ENCODE results near the gene CLP1. TPM values are rescaled to one million over a fixed set of nuclear protein-coding genes. Genes with fewer than 3 reads are reported as not detected.
A peak's percentile ranks its signal among the peaks of the same experiment; 100 is the strongest.

Gene CLP1
- polyA plus RNA-seq, 1 donor (not counting 4 experiments of a cell fraction or from before 2014, with no cell fraction given), result 25.0 TPM

DNA sequence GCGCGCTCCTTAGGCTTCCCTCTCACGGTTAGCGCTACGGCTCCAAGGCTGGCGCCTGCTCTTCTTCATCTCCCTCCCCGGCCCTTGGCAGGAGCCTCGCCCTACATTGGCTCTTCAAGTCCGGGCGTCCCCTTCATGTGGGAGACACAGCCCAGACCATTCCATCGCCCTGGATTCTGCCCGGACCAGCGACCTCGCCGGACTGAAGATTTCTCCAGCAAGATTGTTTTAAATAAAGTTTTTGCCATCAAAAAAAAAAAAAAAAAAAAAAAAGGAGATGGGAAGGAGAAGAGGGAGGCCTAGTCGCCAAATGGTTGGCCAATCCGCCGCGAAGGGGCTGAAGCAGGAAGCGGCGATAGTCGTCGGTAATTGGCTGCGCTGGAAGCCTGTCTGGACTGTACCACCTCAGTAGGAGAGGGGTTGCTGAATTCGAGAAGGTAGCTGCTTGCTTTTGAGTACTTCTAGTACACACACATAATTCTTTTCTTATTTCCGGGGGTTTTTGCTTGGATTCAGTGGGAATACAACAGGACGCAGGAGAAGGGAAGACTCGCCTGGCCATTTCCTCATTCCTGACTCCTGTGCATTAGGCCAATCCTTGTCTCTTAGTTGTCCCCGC, 9.7 kb downstream of the CLP1 start:
- peaks cover 3 to 4% of the 10 kb centered on the region in 2 experiments for H3K36me3 ChIP-seq (ENCODE audit: control insufficient read depth in 2 of 2, extremely low read depth in 1 of 2, insufficient read depth in 2 of 2, low read length in 2 of 2)
- no peak for TF ChIP-seq EZH2 (IDR thresholded peaks at IDR 0.05; ENCODE audit: low read length)
- TF ChIP-seq, protein P1, sequence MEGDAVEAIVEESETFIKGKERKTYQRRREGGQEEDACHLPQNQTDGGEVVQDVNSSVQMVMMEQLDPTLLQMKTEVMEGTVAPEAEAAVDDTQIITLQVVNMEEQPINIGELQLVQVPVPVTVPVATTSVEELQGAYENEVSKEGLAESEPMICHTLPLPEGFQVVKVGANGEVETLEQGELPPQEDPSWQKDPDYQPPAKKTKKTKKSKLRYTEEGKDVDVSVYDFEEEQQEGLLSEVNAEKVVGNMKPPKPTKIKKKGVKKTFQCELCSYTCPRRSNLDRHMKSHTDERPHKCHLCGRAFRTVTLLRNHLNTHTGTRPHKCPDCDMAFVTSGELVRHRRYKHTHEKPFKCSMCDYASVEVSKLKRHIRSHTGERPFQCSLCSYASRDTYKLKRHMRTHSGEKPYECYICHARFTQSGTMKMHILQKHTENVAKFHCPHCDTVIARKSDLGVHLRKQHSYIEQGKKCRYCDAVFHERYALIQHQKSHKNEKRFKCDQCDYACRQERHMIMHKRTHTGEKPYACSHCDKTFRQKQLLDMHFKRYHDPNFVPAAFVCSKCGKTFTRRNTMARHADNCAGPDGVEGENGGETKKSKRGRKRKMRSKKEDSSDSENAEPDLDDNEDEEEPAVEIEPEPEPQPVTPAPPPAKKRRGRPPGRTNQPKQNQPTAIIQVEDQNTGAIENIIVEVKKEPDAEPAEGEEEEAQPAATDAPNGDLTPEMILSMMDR (optimal IDR thresholded peaks at IDR 0.05 in 1 of 3, IDR thresholded peaks at IDR 0.05 in 1 of 3, conservative IDR thresholded peaks at IDR 0.05 in 1 of 3; ENCODE audit: extremely low read depth in 1 of 3, insufficient read depth in 2 of 3, low read length in 3 of 3), result no peak
- no peaks in the 10 kb centered on the region for H3K9me3 ChIP-seq (ENCODE audit: control insufficient read depth, low read depth, low read length)
- peaks cover 39% of the 10 kb centered on the region for H3K79me2 ChIP-seq (ENCODE audit: control insufficient read depth, insufficient read depth, low read length)
- FAIRE-seq, result peak; percentile 57
- peak overlapping the region; percentile 98 for H3K9ac ChIP-seq (ENCODE audit: control insufficient read depth, extremely low read depth, insufficient read depth, low read length)
- H3K27me3 ChIP-seq (ENCODE audit: control insufficient read depth, extremely low read depth, insufficient read depth, low read length), result no peaks in the 10 kb centered on the region
- H3K4me1 ChIP-seq (ENCODE audit: control insufficient read depth, extremely low read depth, insufficient read depth, low read length), result peaks cover 19% of the 10 kb centered on the region
- H3K27ac ChIP-seq (ENCODE audit: control insufficient read depth, insufficient read depth, low read length), result peak overlapping the region; percentile 99
- no peaks in the 10 kb centered on the region for H3K9me1 ChIP-seq (ENCODE audit: control insufficient read depth, extremely low read depth, insufficient read depth, low read length)
- no peaks in the 10 kb centered on the region for H4K20me1 ChIP-seq (ENCODE audit: control insufficient read depth, extremely low read depth, insufficient read depth, low read length)
- H3K4me2 ChIP-seq (ENCODE audit: control insufficient read depth, extremely low read depth, insufficient read depth, low read depth, low read length), result peak overlapping the region; percentile 99
- H2AFZ ChIP-seq (ENCODE audit: control insufficient read depth, low read length), result peak overlapping the region; percentile 91
- dilution Hi-C loops (cut with MboI; ENCODE audit: extremely low pct_ligation_motif_present, low sequenced_read_pairs), result no loop called here
- peak overlapping the region; percentile 69 to 98 (median 92) for H3K4me3 ChIP-seq (ENCODE audit: control insufficient read depth in 2 of 3, extremely low read depth in 1 of 3, insufficient read depth in 2 of 3, low read depth in 1 of 3, low read length in 3 of 3)
- DNase-seq (ENCODE audit: low read depth, low spot score), result peak; percentile 92

DNA sequence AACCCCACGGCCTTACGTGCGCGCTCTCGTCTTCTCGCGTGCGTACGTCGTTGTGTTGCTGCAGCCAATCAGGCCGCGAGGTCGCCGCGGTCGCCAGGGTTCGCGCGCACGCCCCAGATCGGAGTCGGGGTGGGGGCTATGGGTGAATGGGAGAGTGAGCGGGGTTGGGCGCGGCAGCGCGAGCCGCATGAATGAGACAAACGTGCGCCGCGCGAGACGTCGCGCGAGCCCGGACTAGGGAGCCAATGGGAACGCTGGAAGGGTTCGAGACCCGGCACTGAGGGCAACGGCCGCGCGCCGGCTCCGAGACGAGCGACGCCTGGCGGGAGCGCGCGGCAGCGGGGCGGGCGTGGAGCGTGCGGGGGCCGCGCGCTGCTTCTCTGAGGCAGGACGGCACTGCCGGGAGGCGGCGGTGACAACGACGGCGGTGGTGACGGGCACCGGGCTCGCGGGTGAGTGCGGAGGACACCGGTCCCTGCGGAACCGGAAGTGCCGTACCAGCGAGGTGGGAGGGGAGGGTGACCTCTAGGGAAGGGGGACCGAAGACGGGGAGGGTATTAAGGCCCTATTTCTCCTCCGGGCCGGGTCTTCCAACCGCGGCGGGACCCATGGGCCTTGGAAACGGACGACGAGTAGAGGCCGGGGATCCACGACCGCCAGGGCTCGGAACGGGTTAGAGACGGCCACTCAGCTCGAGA, 10.3 kb downstream of the CLP1 start, which contains the start of gene ZDHHC5:
TSS of gene ZDHHC5 (plus strand) at position 379 of the 698 bp plus-strand sequence. CDS start 4,977 bp downstream, outside the sequence.
- peak; percentile 94 for DNase-seq (ENCODE audit: low read depth, low spot score)
- FAIRE-seq, result peak; percentile 46
- peak within 1 kb of the TSS; percentile 91 for H2AFZ ChIP-seq (ENCODE audit: control insufficient read depth, low read length)
- H3K4me3 ChIP-seq (ENCODE audit: control insufficient read depth in 2 of 3, extremely low read depth in 1 of 3, insufficient read depth in 2 of 3, low read depth in 1 of 3, low read length in 3 of 3), result peak within 1 kb of the TSS; percentile 96 to 98 (median 98)
- no peaks in the 10 kb centered on the region for H4K20me1 ChIP-seq (ENCODE audit: control insufficient read depth, extremely low read depth, insufficient read depth, low read length)
- H3K4me2 ChIP-seq (ENCODE audit: control insufficient read depth, extremely low read depth, insufficient read depth, low read depth, low read length), result peak within 1 kb of the TSS; percentile 99
- peaks cover 19% of the 10 kb centered on the region for H3K4me1 ChIP-seq (ENCODE audit: control insufficient read depth, extremely low read depth, insufficient read depth, low read length)
- H3K79me2 ChIP-seq (ENCODE audit: control insufficient read depth, insufficient read depth, low read length), result peaks cover 46% of the 10 kb centered on the region
- H3K9me1 ChIP-seq (ENCODE audit: control insufficient read depth, extremely low read depth, insufficient read depth, low read length), result no peaks in the 10 kb centered on the region
- H3K27me3 ChIP-seq (ENCODE audit: control insufficient read depth, extremely low read depth, insufficient read depth, low read length), result no peaks in the 10 kb centered on the region
- no peak for TF ChIP-seq EZH2 (IDR thresholded peaks at IDR 0.05; ENCODE audit: low read length)
- TF ChIP-seq, protein P1 (optimal IDR thresholded peaks at IDR 0.05 in 1 of 3, IDR thresholded peaks at IDR 0.05 in 1 of 3, conservative IDR thresholded peaks at IDR 0.05 in 1 of 3; ENCODE audit: extremely low read depth in 1 of 3, insufficient read depth in 2 of 3, low read length in 3 of 3), result peak in 2 of 3 experiments; percentile 46 to 48
- peak within 1 kb of the TSS; percentile 99 for H3K27ac ChIP-seq (ENCODE audit: control insufficient read depth, insufficient read depth, low read length)
- H3K9ac ChIP-seq (ENCODE audit: control insufficient read depth, extremely low read depth, insufficient read depth, low read length), result peak within 1 kb of the TSS; percentile 98
- peaks cover 3 to 9% of the 10 kb centered on the region in 2 experiments for H3K36me3 ChIP-seq (ENCODE audit: control insufficient read depth in 2 of 2, extremely low read depth in 1 of 2, insufficient read depth in 2 of 2, low read length in 2 of 2)
- H3K9me3 ChIP-seq (ENCODE audit: control insufficient read depth, low read depth, low read length), result no peaks in the 10 kb centered on the region
- dilution Hi-C loops (cut with MboI; ENCODE audit: extremely low pct_ligation_motif_present, low sequenced_read_pairs), result no loop called here
